ENCODE results near the gene BORCS6. TPM values are rescaled to one million over a fixed set of nuclear protein-coding genes. Genes with fewer than 3 reads are reported as not detected.

The BORCS6 gene
- total RNA-seq, 1 experiment from 2014 or later, result 3.7 TPM

DNA sequence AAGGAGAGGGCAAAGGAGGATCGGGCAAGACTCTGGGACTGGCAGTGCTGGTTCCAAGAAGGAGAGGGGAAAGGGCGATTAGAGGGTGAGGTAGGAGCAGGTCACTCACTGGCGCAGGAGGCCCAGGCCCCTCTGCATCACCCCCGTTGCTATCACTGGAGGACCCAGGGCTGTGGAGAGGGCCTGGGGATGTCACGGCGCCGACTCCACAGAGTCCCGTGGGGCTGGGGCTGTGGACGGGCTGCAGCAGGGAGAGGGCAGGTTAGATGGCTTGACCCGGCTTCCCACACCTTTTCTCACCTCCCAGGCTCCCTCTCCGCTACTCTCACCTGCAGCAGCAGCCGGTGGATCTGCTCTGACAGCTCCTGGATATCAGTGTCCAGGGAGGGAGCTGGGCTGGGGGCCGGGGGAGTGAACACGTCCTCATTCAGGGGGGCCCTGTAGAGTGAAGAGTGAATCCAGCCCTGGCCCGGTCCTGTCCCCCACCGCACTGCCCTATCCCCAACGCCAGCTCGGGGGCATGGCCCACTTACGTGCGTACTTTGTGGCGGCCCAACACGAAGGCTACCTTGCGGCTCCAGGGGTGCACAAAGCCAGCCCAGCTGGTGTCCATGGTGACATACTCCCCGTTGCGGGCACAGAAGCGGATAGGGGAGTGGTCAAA, 42.7 kb downstream of the BORCS6 start:
- Mint-ChIP-seq H3K4me1 (ENCODE audit: low read depth, unreplicated experiment) (no peaks in the 10 kb centered on the region), H3K9me3 (ENCODE audit: low read depth, unreplicated experiment) (no peaks in the 10 kb centered on the region), H3K27ac (ENCODE audit: unreplicated experiment) (no peak overlapping the region), H3K36me3 (ENCODE audit: insufficient read depth, unreplicated experiment) (peaks cover 32% of the 10 kb centered on the region), H3K27me3 (ENCODE audit: unreplicated experiment) (no peaks in the 10 kb centered on the region), H3K4me3 (ENCODE audit: low read depth, unreplicated experiment) (no peak overlapping the region)
- BruUV-seq (replicated peaks), result no TSS peak
- no peak for DNase-seq
- no peak for TF ChIP-seq CTCF (IDR thresholded peaks at IDR 0.05; ENCODE audit: unreplicated experiment)
- CTCF ChIA-PET, result no interaction called here
- intact Hi-C loops (cut with micrococcal nuclease; ENCODE audit: unreplicated experiment), result no loop called here

DNA sequence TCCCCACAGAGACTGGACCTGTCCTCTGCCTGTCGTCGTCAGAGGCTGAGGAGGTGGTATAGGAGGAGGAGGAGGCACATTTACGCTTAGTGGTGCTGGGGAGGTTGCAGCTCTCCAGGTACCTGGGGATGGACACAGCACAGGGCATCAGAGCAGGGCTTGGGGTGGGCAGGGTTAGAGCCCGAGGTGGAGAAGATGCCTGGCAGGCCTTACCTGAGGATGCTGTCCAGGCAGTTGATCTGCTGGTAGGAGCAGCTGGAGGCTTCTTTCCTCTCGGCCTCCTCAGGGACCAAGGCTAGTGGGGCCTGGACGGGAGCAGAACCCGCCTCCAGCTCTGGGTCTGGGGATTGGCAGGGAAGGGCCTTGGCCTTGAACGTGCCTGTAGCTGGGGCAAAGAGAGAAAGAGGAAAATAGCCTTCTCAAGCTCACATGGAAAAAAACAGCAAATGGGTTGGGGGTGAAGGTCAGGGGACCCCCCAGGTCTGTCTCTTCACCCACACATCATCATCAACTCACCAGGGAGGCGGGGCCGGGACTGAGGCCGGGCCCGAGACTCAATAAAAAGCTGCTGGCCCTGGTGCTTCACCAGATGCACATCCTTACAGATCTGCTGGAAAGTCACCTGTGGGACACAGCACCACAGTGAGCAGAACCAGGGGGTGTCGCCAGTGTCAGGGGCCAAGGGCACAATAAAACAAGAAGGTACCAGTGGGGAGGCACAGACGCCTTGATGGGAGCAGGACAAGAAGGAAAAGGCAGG, 43.4 kb downstream of the BORCS6 start:
- no TSS peak for BruUV-seq (replicated peaks)
- CTCF ChIA-PET, result no interaction called here
- H3K4me1 Mint-ChIP-seq (ENCODE audit: low read depth, unreplicated experiment), result no peaks in the 10 kb centered on the region

GRCh38 chr17:8145811-8146210, 44.2 kb downstream of the BORCS6 start:
- H3K27me3 Mint-ChIP-seq (ENCODE audit: unreplicated experiment), result no peaks in the 10 kb centered on the region
- no peak for TF ChIP-seq CTCF (IDR thresholded peaks at IDR 0.05; ENCODE audit: unreplicated experiment)
- intact Hi-C loops (cut with micrococcal nuclease; ENCODE audit: unreplicated experiment), result no loop called here
- no peak overlapping the region for H3K4me3 Mint-ChIP-seq (ENCODE audit: low read depth, unreplicated experiment)
- peaks cover 32% of the 10 kb centered on the region for H3K36me3 Mint-ChIP-seq (ENCODE audit: insufficient read depth, unreplicated experiment)
- no peak overlapping the region for H3K27ac Mint-ChIP-seq (ENCODE audit: unreplicated experiment)
- CTCF ChIA-PET, result no interaction called here
- no TSS peak for BruUV-seq (replicated peaks)
- DNase-seq, result no peak
- no peaks in the 10 kb centered on the region for H3K9me3 Mint-ChIP-seq (ENCODE audit: low read depth, unreplicated experiment)
- H3K4me1 Mint-ChIP-seq (ENCODE audit: low read depth, unreplicated experiment), result no peaks in the 10 kb centered on the region

More for the DNA sequence above, 43.4 kb downstream of the BORCS6 start:
- Mint-ChIP-seq H3K9me3 (ENCODE audit: low read depth, unreplicated experiment) (no peaks in the 10 kb centered on the region), H3K27me3 (ENCODE audit: unreplicated experiment) (no peaks in the 10 kb centered on the region), H3K4me3 (ENCODE audit: low read depth, unreplicated experiment) (no peak overlapping the region), H3K27ac (ENCODE audit: unreplicated experiment) (no peak overlapping the region), H3K36me3 (ENCODE audit: insufficient read depth, unreplicated experiment) (peaks cover 32% of the 10 kb centered on the region)
- TF ChIP-seq CTCF (IDR thresholded peaks at IDR 0.05; ENCODE audit: unreplicated experiment), result no peak
- no peak for DNase-seq
- intact Hi-C loops (cut with micrococcal nuclease; ENCODE audit: unreplicated experiment), result no loop called here

- Mint-ChIP-seq H3K27me3 (ENCODE audit: unreplicated experiment) (no peaks in the 10 kb centered on the region), H3K4me1 (ENCODE audit: low read depth, unreplicated experiment) (no peaks in the 10 kb centered on the region), H3K27ac (ENCODE audit: unreplicated experiment) (no peak overlapping the region), H3K9me3 (ENCODE audit: low read depth, unreplicated experiment) (no peaks in the 10 kb centered on the region), H3K4me3 (ENCODE audit: low read depth, unreplicated experiment) (no peak overlapping the region), H3K36me3 (ENCODE audit: insufficient read depth, unreplicated experiment) (peaks cover 39% of the 10 kb centered on the region)
- BruUV-seq (replicated peaks), result no TSS peak
- TF ChIP-seq CTCF (IDR thresholded peaks at IDR 0.05; ENCODE audit: unreplicated experiment), result no peak
- intact Hi-C loops (cut with micrococcal nuclease; ENCODE audit: unreplicated experiment), result no loop called here
- DNase-seq, result no peak
- CTCF ChIA-PET, result no interaction called here
These were observed 45.4 kb downstream of the BORCS6 start for GRCh38 chr17:8144401-8145231.

Data from Calu3 (cell line).